Smooth muscle cell (in vitro differentiated cells): ENCODE results near the gene JCAD. TPM values are rescaled to one million over a fixed set of nuclear protein-coding genes. Genes with fewer than 3 reads are reported as not detected.

Experiments used
- DNase-seq: peaks from one replicate; lab custom pipeline; 2025; ENCODE audit not compliant: unreplicated experiment; lab: John Stamatoyannopoulos, UW
- H2AFZ ChIP-seq: fragments of 200-600 bp; sonication (generic); 2 replicates; pipeline ENCODE4 v1.6.0; 2016; ENCODE audit warnings: antibody characterized with exemption, low read depth, mild to moderate bottlenecking
- H3F3A ChIP-seq: fragments of 200-600 bp; sonication (generic); 2 replicates; pipeline ENCODE4 v1.6.0; 2017; ENCODE audit warnings: antibody characterized with exemption, low read depth
- H3K27ac ChIP-seq: fragments of 200-600 bp; sonication (generic); 2 replicates; pipeline ENCODE4 v1.5.1; 2016; ENCODE audit warnings: low read depth, mild to moderate bottlenecking
- H3K27me3 ChIP-seq: fragments of 200-600 bp; sonication (generic); 2 replicates; pipeline ENCODE4 v1.6.1; 2016; ENCODE audit warnings: low read depth, mild to moderate bottlenecking
- H3K36me3 ChIP-seq: fragments of 200-600 bp; sonication (generic); 2 replicates; pipeline ENCODE4 v1.5.1; 2016; ENCODE audit warnings: low read depth
- H3K4me1 ChIP-seq: fragments of 200-600 bp; sonication (generic); 2 replicates; pipeline ENCODE4 v1.5.1; 2016; ENCODE audit warnings: low read depth
- H3K4me2 ChIP-seq: fragments of 200-600 bp; sonication (generic); 2 replicates; pipeline ENCODE4 v1.6.0; 2016; ENCODE audit warnings: mild to moderate bottlenecking
- H3K4me3 ChIP-seq: fragments of 200-600 bp; sonication (generic); 2 replicates; pipeline ENCODE4 v1.5.1; 2016; ENCODE audit warnings: mild to moderate bottlenecking
- H3K79me2 ChIP-seq: fragments of 200-600 bp; sonication (generic); 2 replicates; pipeline ENCODE4 v1.6.0; 2016; ENCODE audit warnings: low read depth, mild to moderate bottlenecking
- H3K9ac ChIP-seq: fragments of 200-600 bp; sonication (generic); 2 replicates; pipeline ENCODE4 v1.6.0; 2016; ENCODE audit warnings: low read depth
- H3K9me3 ChIP-seq: fragments of 200-600 bp; sonication (generic); replicated peaks from 2 replicates; pipeline ENCODE4 v1.5.1; 2016; ENCODE audit warnings: low read depth
- H4K20me1 ChIP-seq: fragments of 200-600 bp; sonication (generic); 2 replicates; pipeline ENCODE4 v1.6.0; 2016; ENCODE audit warnings: low read depth
- CTCF ChIP-seq: fragments of 200-600 bp; sonication (generic); IDR thresholded peaks from 2 replicates; pipeline ENCODE4 v1.5.1; 2017; ENCODE audit warnings: borderline replicate concordance, mild to moderate bottlenecking, antibody characterized with exemption; ENCODE audit not compliant: insufficient read depth, poor library complexity, severe bottlenecking
- WGBS: methylation state at CpG from one replicate; pipeline ENCODE4 v1.1.7; 2016; ENCODE audit warnings: low lambda C conversion rate; 5-methylcytosine and 5-hydroxymethylcytosine counted together
- polyA plus RNA-seq: library from polyadenylated mRNA; unstranded; fragments of >200 nt; fragmentation: Nextera tagmentation; extraction: Ambion mirVana; gene quantifications from 2 replicates; pipeline ENCODE4 v1.2.1, GENCODE V29; 2016
- total RNA-seq: library from RNA; depleted of rRNA; stranded (reverse); fragments of >200 nt; gene quantifications from 2 replicates; pipeline ENCODE4 v1.2.3, GENCODE V29; 2014

The JCAD gene
- total and polyA plus RNA-seq, 2 experiments from 2014 or later = 7.5 to 7.8 TPM

GRCh38 chr10:29969255-29970011 lies 90.0 kb downstream of the JCAD start:
- no peak overlapping the region for H2AFZ ChIP-seq
- no peak for DNase-seq
- no peaks in the 10 kb centered on the region for H3F3A ChIP-seq
- no peaks in the 10 kb centered on the region for H3K4me1 ChIP-seq
- H3K4me2 ChIP-seq = no peak overlapping the region
- H3K79me2 ChIP-seq = no peaks in the 10 kb centered on the region
- H3K36me3 ChIP-seq = no peaks in the 10 kb centered on the region
- no peak for TF ChIP-seq CTCF
- H3K9me3 ChIP-seq = no peaks in the 10 kb centered on the region
- H3K9ac ChIP-seq = no peak overlapping the region
- no peak overlapping the region for H3K27ac ChIP-seq
- no peaks in the 10 kb centered on the region for H4K20me1 ChIP-seq
- no peak overlapping the region for H3K4me3 ChIP-seq
- 86% methylated on average over 12 of the region's 12 CpGs for WGBS
- no peaks in the 10 kb centered on the region for H3K27me3 ChIP-seq

- Histone ChIP-seq H3K4me3 (no peak overlapping the region), H3K27me3 (no peaks in the 10 kb centered on the region), H2AFZ (no peak overlapping the region), H3K4me1 (no peaks in the 10 kb centered on the region), H3K9me3 (no peaks in the 10 kb centered on the region), H3F3A (no peaks in the 10 kb centered on the region), H3K27ac (no peak overlapping the region), H3K9ac (no peak overlapping the region), H3K79me2 (no peaks in the 10 kb centered on the region), H4K20me1 (no peaks in the 10 kb centered on the region), H3K36me3 (no peaks in the 10 kb centered on the region), H3K4me2 (no peak overlapping the region)
- DNase-seq = no peak
- TF ChIP-seq CTCF = no peak
- WGBS = 88% methylated on average over 3 of the region's 3 CpGs
Observed at GRCh38 chr10:29968585-29968984, 90.8 kb downstream of the JCAD start.

GRCh38 chr10:29966269-29966668 lies 93.1 kb downstream of the JCAD start:
- Histone ChIP-seq H3K27me3 (no peaks in the 10 kb centered on the region), H3K9me3 (no peaks in the 10 kb centered on the region), H3K4me2 (no peak overlapping the region), H3K4me1 (no peaks in the 10 kb centered on the region), H3K79me2 (no peaks in the 10 kb centered on the region), H3K4me3 (no peak overlapping the region), H3K27ac (no peak overlapping the region), H3F3A (no peaks in the 10 kb centered on the region), H2AFZ (no peak overlapping the region), H3K9ac (no peak overlapping the region), H4K20me1 (no peaks in the 10 kb centered on the region), H3K36me3 (no peaks in the 10 kb centered on the region)
- TF ChIP-seq CTCF = no peak
- 93% methylated on average over 4 of the region's 4 CpGs for WGBS
- no peak for DNase-seq
